DLD1 (cell line): ENCODE measurements around the gene GDF7.
"Not testable (repeated sequence)": the region's sequence is repeated elsewhere in the genome, so short reads cannot be mapped to it uniquely, and the experiment has no call there.

Experiments
- in situ Hi-C: cut with HindIII; loops from 2 replicates; pipeline ENCODE4 v1.10.0; 2017; ENCODE audit warnings: low sequenced_read_pairs

The GDF7 gene

GRCh38 chr2:20691076-20691734 is 24.3 kb downstream of the GDF7 start:
- in situ Hi-C loops: loop anchor here (10.0 kb wide), 1 partner anchor 224 kb away; no protein-coding TSS in a partner anchor

- in situ Hi-C loops: loop anchor here (10.0 kb wide), 1 partner anchor 223 kb away; no protein-coding TSS in a partner anchor
These were observed 25.1 kb downstream of the GDF7 start for GRCh38 chr2:20692081-20692480.

- in situ Hi-C loops: loop anchor here (10.0 kb wide), 1 partner anchor 221 kb away; no protein-coding TSS in a partner anchor
These were observed 26.4 kb downstream of the GDF7 start for GRCh38 chr2:20693317-20693716.

GRCh38 chr2:20696366-20696765 is 29.4 kb downstream of the GDF7 start:
- in situ Hi-C loops: loop anchor here (5.0 to 10.0 kb wide), 2 partner anchors 61 to 218 kb away; no protein-coding TSS in a partner anchor

- in situ Hi-C loops: loop anchor here (5.0 to 10.0 kb wide), 2 partner anchors 60 to 217 kb away; no protein-coding TSS in a partner anchor
These were observed 30.5 kb downstream of the GDF7 start for GRCh38 chr2:20697322-20697934.

- in situ Hi-C loops: loop anchor here (5.0 to 10.0 kb wide), 2 partner anchors 58 to 216 kb away; no protein-coding TSS in a partner anchor
These were observed 32.1 kb downstream of the GDF7 start for GRCh38 chr2:20698916-20699613.

- in situ Hi-C loops: no loop called here
These were observed 35.6 kb downstream of the GDF7 start for GRCh38 chr2:20702563-20702962.

GRCh38 chr2:20704886-20705285 is 37.9 kb downstream of the GDF7 start:
- in situ Hi-C loops: no loop called here

- in situ Hi-C loops: no loop called here
These were observed 39.3 kb downstream of the GDF7 start for GRCh38 chr2:20706217-20706616.

- in situ Hi-C loops: no loop called here
These were observed 39.8 kb downstream of the GDF7 start for GRCh38 chr2:20706786-20707185.

GRCh38 chr2:20707601-20708000 is 40.7 kb downstream of the GDF7 start:
- in situ Hi-C loops: no loop called here

- in situ Hi-C loops: not testable (repeated sequence)
These were observed 44.7 kb downstream of the GDF7 start for GRCh38 chr2:20711641-20712040.

GRCh38 chr2:20713585-20713984 is 46.6 kb downstream of the GDF7 start:
- in situ Hi-C loops: not testable (repeated sequence)

- in situ Hi-C loops: not testable (repeated sequence)
These were observed 47.5 kb downstream of the GDF7 start for GRCh38 chr2:20714412-20714811.

- in situ Hi-C loops: not testable (repeated sequence)
These were observed 49.2 kb downstream of the GDF7 start for GRCh38 chr2:20716164-20716563.

- in situ Hi-C loops: no loop called here
These were observed 50.7 kb downstream of the GDF7 start for GRCh38 chr2:20717641-20718040.

GRCh38 chr2:20722592-20723240 is 55.8 kb downstream of the GDF7 start:
- in situ Hi-C loops: no loop called here

GRCh38 chr2:20723543-20723942 is 56.6 kb downstream of the GDF7 start:
- in situ Hi-C loops: no loop called here

- in situ Hi-C loops: no loop called here
These were observed 57.6 kb downstream of the GDF7 start for GRCh38 chr2:20724500-20725053.

- in situ Hi-C loops: no loop called here
These were observed 58.8 kb downstream of the GDF7 start for GRCh38 chr2:20725782-20726181.

- in situ Hi-C loops: no loop called here
These were observed 60.0 kb downstream of the GDF7 start for GRCh38 chr2:20726913-20727312.
